Colonic mucosa (tissue), 4 donors: Measurements from ENCODE around the gene ZNF692. TPM values are rescaled to one million over a fixed set of nuclear protein-coding genes. Genes with fewer than 3 reads are reported as not detected.
A peak's percentile ranks its signal among the peaks of the same experiment; 100 is the strongest.

Source experiments
- DNase-seq: peaks from one replicate; pipeline ENCODE4 v3.0.0-alpha.2; 2020
- H3K27ac ChIP-seq: fragments of 200-600 bp; one replicate; pipeline ENCODE4 v1.8.0; 2021
- H3K27me3 ChIP-seq: fragments of 200-600 bp; one replicate; pipeline ENCODE4 v1.8.0; 2021
- H3K36me3 ChIP-seq: fragments of 200-600 bp; one replicate; pipeline ENCODE4 v1.8.0; 2021
- H3K4me1 ChIP-seq: fragments of 200-600 bp; one replicate; pipeline ENCODE4 v1.8.0; 2021; ENCODE audit warnings: mild to moderate bottlenecking
- H3K4me3 ChIP-seq: fragments of 200-600 bp; one replicate; pipeline ENCODE4 v1.8.0; 2021
- H3K9ac ChIP-seq, 2 donors: one replicate each; pipeline ENCODE4 v1.7.0; 2013; ENCODE audit warnings: control low read depth in 2 of 2, low read depth in 2 of 2, low read length in 2 of 2
- H3K9me3 ChIP-seq: fragments of 200-600 bp; one replicate; pipeline ENCODE4 v1.8.0; 2021
- intact Hi-C: fragments of 100-400 bp; cut with DNase I; formaldehyde crosslinking; loops from one replicate; pipeline ENCODE4 v1.14.1; 2022
- total RNA-seq, 2 donors: library from RNA; stranded (reverse); fragmentation: NEBNext Ultra II Directional in 1 of 2; extraction: Animal tissue kit (Norgen Biotek cat#: 25700) in 1 of 2; gene quantifications; one replicate each; pipeline ENCODE4 v1.2.1, GENCODE V29; 2021
- TF ChIP-seq, protein P1 (sequence below): fragments of 200-600 bp; IDR thresholded peaks from one replicate; pipeline ENCODE4 v1.8.0; 2022; ENCODE audit warnings: antibody characterized with exemption, mild to moderate bottlenecking
- donor health status: healthy.
- donor health status: DM: no; HTN: no; CAD: no.
- donor health status: DM: no; HTN: no; CAD: no.

ZNF692 gene
- total RNA-seq, 2 donors from 2014 or later = 20.9 to 46.9 TPM

DNA sequence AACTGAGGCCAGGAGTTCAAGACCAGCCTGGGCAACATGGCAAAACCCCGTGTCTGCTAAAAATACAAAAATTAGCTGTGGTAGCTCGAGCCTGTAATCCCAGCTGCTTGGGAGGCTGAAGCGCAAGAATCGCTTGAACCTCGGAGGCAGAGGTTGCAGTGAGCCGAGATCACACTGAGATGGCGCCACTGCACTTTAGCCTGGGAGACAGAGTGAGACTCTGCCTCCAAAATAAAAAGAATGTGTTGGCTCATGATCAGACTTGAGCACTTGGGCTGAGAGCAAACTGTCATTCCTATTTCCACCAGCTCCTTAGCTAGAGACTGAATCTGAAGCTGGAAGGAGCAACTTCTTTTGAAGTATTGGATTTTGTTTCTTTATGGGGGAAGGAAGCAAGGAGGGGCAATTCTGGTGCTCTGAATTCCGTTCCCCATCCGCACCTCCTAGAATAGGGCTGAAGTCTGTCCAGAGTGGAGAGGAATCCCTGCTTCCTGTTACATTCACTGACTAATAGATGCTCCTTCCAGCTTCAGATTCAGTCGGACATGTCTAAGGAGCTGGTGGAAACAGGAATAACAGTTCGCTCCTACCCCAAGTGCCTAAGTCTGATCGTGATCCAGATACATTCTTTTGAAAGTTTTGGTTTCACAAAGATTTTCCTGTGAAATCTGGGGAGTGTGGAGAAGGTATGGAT lies 17.0 kb downstream of the ZNF692 start:
- H3K27ac ChIP-seq = no peak overlapping the region

DNA sequence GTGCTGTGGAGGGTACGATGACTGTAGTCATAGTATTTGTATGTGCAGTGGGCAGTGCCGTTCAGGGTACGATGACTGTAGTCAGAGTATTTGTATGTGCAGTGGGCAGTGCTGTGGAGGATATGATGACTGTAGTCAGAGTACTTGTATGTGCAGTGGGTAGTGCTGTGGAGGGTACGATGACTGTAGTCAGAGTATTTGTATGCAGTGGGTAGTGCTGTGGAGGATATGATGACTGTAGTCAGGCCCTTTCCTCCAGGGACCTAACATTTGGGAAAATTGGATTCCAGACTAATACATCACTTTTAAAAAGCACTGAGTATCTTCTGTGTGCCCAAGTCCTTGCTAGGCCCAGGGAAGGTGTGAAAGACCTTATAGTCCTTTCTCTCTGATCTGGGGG lies 17.9 kb downstream of the ZNF692 start:
- no peaks in the 10 kb centered on the region for H3K27me3 ChIP-seq
- no peak overlapping the region for H3K27ac ChIP-seq

More for the DNA sequence above, 17.0 kb downstream of the ZNF692 start:
- intact Hi-C loops = no loop called here
- no peak overlapping the region for H3K9ac ChIP-seq
- H3K9me3 ChIP-seq = no peaks in the 10 kb centered on the region
- peaks cover 3% of the 10 kb centered on the region for H3K4me1 ChIP-seq
- no peaks in the 10 kb centered on the region for H3K27me3 ChIP-seq
- peak; percentile 36 for DNase-seq
- TF ChIP-seq, protein P1, sequence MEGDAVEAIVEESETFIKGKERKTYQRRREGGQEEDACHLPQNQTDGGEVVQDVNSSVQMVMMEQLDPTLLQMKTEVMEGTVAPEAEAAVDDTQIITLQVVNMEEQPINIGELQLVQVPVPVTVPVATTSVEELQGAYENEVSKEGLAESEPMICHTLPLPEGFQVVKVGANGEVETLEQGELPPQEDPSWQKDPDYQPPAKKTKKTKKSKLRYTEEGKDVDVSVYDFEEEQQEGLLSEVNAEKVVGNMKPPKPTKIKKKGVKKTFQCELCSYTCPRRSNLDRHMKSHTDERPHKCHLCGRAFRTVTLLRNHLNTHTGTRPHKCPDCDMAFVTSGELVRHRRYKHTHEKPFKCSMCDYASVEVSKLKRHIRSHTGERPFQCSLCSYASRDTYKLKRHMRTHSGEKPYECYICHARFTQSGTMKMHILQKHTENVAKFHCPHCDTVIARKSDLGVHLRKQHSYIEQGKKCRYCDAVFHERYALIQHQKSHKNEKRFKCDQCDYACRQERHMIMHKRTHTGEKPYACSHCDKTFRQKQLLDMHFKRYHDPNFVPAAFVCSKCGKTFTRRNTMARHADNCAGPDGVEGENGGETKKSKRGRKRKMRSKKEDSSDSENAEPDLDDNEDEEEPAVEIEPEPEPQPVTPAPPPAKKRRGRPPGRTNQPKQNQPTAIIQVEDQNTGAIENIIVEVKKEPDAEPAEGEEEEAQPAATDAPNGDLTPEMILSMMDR = peak; percentile 41
- peaks cover 7% of the 10 kb centered on the region for H3K36me3 ChIP-seq
- no peak overlapping the region for H3K4me3 ChIP-seq

DNA sequence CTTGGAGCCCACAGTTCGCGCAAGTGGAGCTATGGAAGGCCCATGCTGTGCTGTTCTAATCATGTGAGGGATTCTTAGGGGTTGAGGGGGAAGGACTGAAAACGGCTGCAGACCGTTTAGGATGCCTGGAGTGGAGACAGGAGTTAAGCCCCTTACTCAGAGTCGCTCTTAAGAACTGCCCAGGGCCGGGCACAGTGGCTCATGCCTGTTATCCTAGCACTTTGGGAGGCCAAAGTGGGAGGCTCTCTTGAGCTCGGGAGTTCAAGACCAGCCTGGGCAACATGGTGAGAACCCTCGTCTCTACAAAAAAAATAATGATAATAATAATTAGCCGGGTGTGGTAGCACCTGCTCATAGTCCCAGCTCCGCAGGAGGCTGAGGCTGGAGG lies 19.7 kb downstream of the ZNF692 start:
- Histone ChIP-seq H3K27me3 (no peaks in the 10 kb centered on the region), H3K36me3 (no peaks in the 10 kb centered on the region), H3K4me3 (peak overlapping the region; percentile 78), H3K9ac (peak overlapping the region; percentile 94 to 99), H3K4me1 (peaks cover 3% of the 10 kb centered on the region), H3K9me3 (no peaks in the 10 kb centered on the region), H3K27ac (peak overlapping the region; percentile 99)
- no peak for DNase-seq
- TF ChIP-seq, protein P1 = no peak
- intact Hi-C loops = no loop called here

More for the DNA sequence above, 17.9 kb downstream of the ZNF692 start:
- no peaks in the 10 kb centered on the region for H3K9me3 ChIP-seq
- H3K9ac ChIP-seq = no peak overlapping the region
- TF ChIP-seq, protein P1 = no peak
- H3K4me1 ChIP-seq = peaks cover 3% of the 10 kb centered on the region
- no peak overlapping the region for H3K4me3 ChIP-seq
- intact Hi-C loops = no loop called here
- peaks cover 6% of the 10 kb centered on the region for H3K36me3 ChIP-seq
- no peak for DNase-seq

DNA sequence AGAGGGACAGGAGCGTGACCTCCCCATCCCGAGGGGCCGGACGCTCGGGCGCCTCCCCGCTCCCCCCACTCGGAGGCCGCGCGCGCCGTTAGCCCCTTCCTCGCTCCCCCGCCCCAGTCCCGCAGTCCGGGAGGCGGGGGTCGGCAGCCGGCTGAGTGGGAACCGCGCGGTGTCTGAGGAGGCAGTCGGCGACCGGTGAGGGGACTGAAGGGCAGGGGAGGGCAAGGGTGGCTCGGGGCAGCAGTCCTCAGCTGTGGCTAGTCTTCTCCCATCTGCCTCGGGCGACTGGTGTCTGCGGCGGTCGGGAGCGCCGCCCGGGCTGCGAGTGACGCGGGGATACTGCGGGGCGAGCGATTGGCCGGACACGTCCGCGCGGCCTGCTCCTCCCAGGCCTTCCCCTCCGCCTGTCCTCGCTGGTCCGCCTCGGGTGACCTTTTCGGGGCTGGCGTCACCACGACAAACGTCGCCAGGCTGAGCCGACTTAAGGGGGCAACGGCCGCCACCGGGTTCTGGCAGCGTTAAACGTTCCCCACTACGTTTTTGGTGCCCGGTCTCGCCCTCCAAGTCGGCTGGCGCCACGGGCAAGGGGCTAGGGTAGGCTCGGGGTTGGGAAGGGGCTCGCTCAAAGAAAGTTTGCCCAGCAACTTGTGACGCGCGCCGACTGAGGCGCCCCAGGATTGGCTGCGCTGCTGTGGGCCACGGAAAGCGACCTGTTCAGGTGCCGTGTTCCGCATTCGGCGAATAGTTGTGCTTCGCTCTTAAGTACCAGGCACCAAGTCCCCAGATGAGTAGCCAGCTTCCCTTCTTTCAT lies 20.3 kb downstream of the ZNF692 start:
- Histone ChIP-seq H3K36me3 (no peaks in the 10 kb centered on the region), H3K9ac (peak overlapping the region; percentile 94 to 99), H3K27ac (peak overlapping the region; percentile 99), H3K4me1 (peaks cover 3% of the 10 kb centered on the region), H3K9me3 (no peaks in the 10 kb centered on the region), H3K27me3 (no peaks in the 10 kb centered on the region), H3K4me3 (peak overlapping the region; percentile 78)
- peak; percentile 93 for DNase-seq
- TF ChIP-seq, protein P1 = no peak
- intact Hi-C loops = no loop called here

DNA sequence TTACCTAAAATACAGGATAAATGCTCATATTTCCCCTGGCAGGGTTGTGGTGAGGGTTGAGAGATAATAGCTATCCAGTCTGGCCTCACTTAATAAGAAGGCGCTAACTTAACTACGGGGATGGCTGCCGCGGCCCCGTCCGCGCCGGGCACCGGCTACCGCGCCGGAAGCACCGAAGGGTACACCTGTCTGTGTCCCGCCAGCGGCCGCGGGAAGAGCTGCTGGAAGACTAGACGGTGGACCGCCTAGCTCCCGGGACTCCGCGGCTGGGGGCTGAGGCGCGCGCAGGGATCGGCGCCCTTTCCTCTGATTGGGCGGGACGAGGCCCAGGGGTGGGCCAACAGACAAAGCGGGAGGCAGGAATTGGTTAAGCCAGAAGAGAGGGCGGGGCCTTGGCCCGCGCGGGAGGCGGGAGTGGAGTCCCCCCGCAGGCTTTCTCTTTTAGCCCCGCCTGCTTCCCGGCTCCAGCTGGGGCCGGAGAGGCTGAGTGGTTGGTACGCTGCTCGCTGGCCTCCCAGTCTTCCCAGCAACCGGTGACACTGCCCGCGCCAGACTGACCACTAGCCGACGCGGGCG lies 21.0 kb downstream of the ZNF692 start, which contains the start of gene ZNF672:
Gene ZNF672 (plus strand): TSS at position 444 of the 576 bp plus-strand sequence. CDS start 9,051 bp downstream, outside the sequence.
- TF ChIP-seq, protein P1 = no peak
- Histone ChIP-seq H3K27me3 (no peaks in the 10 kb centered on the region), H3K9ac (peak within 1 kb of the TSS; percentile 94 to 99), H3K9me3 (no peaks in the 10 kb centered on the region), H3K36me3 (no peaks in the 10 kb centered on the region), H3K4me3 (peak within 1 kb of the TSS; percentile 78), H3K27ac (peak within 1 kb of the TSS; percentile 99), H3K4me1 (peaks cover 3% of the 10 kb centered on the region)
- DNase-seq = peak; percentile 98
- intact Hi-C loops = no loop called here
